GM15510 (cell line): ENCODE results near the gene WDR70.

ENCODE experiments used
- POLR2A ChIP-seq: IDR thresholded peaks from 3 replicates; pipeline ENCODE4 v1.6.1; 2011; ENCODE audit warnings: borderline replicate concordance; ENCODE audit not compliant: insufficient read length; ENCODE audit errors: extremely low read depth

Gene WDR70

DNA sequence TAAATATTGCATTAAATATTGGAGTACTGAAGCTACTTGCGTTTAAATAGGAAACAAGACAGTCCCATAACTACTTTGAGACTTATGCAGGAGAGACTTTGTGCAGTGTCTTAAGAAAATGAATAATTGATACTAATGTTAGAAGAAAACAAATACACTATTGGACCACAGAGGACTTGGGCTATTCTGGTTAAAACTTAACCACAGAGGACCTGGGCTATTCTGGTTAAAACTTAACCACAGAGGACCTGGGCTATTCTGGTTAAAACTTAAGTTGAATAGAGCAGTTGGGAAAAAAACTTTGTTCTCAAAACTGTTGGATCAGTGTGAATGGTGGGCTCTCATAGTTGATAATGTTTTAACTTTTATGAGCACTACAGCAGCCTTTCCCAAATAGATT is 141.7 kb downstream of the WDR70 start:
- no peak for TF ChIP-seq POLR2A

DNA sequence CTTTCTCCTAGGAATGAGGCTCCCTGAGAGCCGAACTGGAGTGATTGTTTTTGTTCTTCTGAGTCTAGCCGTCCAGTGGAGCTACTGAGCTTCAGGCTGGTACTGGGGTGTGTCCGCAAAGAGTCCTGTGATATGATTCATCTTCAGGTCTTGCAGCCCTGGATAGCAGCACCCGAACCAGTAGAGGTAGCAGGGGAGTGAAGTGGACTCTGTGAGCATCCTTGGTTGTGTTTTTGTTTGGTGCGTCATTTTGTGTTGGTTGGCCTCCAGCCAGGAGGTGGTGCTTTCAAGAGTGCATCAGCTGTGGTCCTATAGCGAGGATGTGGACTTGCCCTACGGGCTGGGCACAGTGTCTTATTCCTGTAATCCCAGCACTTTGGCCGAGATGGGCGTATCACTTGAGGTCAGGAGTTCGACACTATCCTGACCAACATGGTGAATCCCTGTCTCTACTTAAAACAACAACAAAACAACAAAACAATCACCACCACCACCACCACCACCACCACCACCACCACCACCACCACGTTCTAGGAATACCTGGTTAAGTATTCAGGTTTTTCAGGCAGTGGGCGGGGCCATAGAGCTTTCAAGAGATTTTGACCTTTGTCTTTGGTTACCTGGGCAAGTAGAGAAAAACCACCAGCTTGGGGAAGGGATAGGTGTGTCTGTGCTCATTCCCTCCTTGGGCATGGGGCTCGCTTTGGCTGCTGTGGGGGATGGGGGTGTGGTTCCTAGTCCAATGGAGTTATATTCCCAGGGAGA is 154.0 kb downstream of the WDR70 start:
- TF ChIP-seq POLR2A = no peak

DNA sequence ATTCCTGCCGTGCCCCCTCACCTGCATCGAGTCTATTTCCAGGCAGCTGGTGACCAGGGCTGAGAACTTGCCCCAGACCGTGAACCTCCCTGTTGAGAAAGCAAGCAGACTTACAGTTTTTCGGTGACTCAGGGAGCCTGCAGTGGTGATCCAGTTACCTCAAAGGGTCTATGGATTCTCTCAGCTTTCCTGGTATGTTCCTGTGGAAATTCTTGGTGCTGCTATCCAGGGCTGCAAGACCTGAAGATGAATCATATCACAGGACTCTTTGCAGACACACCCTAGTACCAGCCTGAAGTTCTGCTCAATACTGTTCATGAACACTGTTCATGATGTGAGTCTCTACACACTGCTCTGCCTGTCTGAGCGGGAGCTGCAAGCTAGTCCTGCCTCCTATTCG is 154.7 kb downstream of the WDR70 start:
- no peak for TF ChIP-seq POLR2A

DNA sequence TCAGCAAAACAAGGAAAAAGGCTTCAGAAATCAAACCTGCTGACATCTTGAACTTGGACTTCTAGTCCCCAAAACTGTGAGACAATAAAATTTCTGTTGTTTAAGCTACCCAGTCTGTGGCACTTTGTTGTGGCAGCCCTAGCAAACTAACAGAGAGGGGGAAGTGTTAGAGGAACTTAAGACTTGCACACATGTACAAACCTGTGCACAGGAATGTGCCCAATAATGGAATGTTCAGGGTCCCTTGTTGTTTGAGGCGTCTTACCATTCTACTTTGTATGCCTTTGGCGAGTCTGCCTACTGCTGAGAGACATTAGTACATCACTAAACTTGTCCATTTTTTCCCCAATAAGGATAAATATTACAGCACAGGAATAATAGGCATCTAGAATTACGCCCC is 160.3 kb downstream of the WDR70 start:
- no peak for TF ChIP-seq POLR2A

- TF ChIP-seq POLR2A = no peak
These were observed 164.1 kb downstream of the WDR70 start for GRCh38 chr5:37543216-37543615.

DNA sequence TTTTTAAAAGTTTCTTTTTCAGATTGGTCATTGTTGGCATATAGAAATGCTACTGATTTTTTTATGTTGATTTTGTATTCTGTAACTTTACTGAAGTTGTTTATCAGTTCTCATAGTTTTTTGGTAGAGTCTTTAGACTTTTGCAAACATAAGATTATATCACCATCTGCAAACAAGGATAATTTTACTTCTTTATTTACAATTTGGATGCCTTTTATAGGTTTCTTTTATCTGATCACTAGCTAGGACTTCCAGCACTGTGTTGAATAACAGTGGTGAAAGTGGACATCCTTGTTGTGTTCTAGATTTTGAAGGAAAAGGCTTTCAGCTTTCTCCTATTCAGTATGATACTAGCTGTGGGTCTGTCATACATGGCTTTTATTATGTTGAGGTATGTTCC is 170.3 kb downstream of the WDR70 start:
- no peak for TF ChIP-seq POLR2A

DNA sequence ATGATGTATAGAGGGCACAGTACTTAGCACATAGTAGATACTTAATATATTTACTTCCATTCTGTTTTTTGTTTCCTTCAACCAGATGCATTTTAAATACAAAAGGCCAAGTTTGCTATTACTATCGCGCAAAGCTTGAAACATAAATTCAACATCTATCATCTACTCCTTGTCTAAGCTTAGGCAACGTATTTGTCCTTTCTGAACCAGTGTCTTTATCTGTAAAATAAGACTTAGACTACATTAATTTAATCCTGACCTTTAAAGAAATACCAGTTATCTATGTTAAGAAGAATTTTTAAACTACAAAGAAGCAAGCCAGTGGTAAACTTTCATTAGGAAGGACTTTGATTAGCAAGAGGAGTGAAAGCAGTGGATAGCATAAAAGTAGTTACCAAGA is 173.0 kb downstream of the WDR70 start:
- TF ChIP-seq POLR2A = no peak

DNA sequence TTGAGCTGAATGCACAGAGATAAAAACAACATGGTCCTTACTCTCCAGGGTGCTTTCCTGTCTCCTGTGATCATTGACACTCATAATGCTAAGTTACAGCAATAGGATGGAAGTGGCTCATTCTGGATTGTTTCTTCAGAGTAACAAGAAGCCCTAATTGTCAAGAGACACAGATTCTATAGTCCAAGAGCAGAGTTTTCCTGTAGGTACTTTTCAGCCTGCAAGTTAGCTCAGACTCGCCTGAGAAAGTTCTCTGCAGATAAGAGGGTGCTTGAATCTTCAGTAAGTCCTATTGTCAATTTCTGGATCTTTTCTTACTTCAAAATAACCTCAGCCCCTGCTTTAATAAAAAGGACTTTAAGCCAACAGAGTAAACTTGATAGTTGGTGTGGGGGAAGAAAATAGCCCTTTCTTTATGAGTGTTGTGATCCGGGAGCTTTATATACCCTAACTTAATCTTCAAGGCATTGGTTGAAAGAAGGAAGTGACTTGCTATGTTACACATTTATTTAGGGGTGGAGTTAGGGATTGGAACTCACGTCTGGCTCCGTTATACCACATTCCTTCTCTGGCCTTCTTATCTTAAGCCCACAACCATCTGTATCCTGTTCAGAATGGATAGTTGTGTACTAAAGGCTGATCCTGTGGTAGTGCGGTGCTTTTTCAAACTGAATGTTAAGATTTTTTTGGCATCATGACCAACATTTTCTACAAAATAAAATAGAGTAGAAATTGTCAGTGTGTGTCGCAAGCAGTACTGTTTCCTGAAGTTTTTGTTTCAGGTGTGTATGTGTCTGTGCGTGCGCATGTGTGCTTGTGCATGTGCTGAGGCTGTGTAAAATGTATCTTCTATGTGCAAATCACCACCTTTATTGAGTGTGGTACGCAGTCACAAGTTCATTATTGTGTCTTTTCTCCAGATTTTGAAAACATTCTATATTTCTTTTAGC is 173.9 kb downstream of the WDR70 start:
- no peak for TF ChIP-seq POLR2A

- TF ChIP-seq POLR2A = no peak
These were observed 174.7 kb downstream of the WDR70 start for GRCh38 chr5:37553720-37554404.

GRCh38 chr5:37554405-37554739 is 175.3 kb downstream of the WDR70 start:
- no peak for TF ChIP-seq POLR2A

DNA sequence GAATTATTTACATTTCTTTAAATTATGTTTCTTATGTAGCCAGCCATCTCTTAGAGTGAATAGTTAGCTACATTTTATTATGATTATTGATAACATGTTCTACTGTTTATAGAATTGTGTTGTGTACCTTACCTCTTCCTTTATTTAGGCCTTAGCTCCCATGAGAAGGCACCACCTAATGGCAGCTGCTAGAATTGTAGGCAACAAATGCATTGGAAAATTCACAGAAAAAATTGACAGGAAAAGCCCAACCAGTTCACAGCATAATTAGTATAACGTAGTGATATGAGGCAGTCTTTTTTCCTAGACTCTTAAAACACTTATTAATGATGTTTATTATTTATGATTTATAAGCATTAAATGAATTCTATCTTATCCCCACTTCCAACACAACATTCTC is 175.8 kb downstream of the WDR70 start:
- no peak for TF ChIP-seq POLR2A

DNA sequence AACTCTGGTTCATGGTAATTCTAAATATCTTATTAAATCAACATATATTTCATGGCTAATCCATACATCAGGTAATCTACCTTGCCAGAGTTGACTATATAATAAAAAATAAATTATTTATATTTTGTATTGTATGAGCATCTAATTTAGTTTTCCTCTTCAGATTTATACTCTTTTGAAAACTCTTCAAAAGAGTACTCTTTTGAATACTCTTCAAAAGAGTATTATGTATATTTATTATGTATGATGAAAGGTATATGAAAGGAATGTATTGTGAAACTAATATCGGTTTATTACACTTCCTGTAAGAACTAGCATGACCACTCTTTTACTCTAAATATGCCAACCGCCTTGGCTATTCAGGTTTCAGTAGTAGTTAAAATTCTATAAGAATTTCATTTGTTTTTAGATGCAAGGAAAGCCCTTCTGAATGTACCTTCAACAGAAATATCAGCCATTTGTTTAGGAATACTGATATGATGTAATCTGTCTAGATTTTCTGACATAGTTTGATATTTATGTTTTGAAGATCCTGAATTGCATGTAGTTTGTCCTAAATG is 178.7 kb downstream of the WDR70 start:
- TF ChIP-seq POLR2A = no peak

DNA sequence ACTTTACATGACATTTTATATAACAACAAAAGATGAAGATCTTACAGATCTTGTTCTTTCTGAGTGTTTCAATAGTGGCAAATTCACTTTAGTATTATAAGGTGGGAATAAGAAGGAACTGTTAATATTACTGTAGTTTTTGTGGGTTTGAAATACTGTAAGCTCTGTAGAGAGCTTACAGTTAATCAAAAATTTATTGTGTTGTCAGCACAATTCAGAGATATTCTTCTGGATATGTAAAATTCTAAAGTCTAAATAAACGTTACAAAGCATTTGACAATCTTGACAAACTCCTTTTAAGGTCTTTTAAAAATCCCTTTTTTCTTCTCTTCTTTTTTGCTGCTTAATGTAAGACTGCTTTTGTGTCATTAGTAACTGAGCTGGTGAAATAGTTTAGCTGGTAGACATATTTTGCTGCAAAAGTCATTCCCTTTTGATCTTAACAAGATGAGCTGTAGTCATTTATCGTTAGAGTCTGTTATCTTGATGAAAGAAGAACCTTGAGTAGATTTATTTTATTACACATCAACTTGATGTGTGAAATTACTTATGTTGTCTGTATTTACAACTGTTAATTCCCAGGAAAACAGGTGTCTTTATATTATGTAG is 186.0 kb downstream of the WDR70 start:
- TF ChIP-seq POLR2A = no peak

- no peak for TF ChIP-seq POLR2A
These were observed 188.4 kb downstream of the WDR70 start for GRCh38 chr5:37567566-37567965.

DNA sequence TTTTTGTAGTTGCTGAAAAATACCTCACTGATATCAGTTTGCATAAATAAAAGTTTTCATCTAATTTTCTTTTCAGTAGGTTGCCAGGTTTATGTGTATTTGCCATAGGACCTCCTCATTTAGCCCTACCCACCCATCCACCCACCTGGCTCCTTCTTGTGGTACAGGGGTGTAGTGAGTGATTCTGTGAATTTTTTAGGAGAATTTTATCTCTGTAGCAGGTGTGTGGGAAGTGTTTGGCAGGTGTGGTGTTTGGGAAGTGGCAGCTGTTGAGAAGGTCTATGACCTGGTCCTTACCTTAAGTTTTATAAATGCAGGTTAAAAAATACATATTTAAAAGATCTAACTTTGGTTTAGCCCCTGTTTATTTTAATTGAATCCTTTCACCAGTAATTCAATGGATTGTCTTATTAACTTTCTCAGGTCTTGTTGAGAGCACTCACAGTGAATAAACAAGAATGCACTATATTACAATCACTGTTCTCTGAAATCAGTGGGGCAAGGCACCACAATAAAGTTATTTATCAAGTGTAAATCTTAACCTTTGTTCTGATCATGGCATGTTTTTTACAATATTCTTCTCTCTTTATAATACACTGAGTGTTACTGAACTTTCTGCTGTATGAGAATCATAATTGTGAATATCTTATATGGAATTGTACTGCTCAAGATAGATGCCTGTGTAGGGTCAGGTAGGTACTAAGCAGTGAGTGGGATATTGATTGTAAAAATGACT is 189.1 kb downstream of the WDR70 start:
- TF ChIP-seq POLR2A = no peak

GRCh38 chr5:37568893-37569292 is 189.8 kb downstream of the WDR70 start:
- no peak for TF ChIP-seq POLR2A
